GM12875 (cell line): ENCODE results near the gene DCAF5.

ENCODE experiments used
- H3K4me3 ChIP-seq: one replicate; pipeline ENCODE4 v1.5.1; 2011; ENCODE audit warnings: low read depth, low read length, control low read depth
- CTCF ChIP-seq: IDR thresholded peaks from 2 replicates; pipeline ENCODE4 v1.5.1; 2011; ENCODE audit warnings: low read depth, mild to moderate bottlenecking, control low read depth, inconsistent platforms, low read length, moderate library complexity, borderline replicate concordance; ENCODE audit not compliant: insufficient read depth

DCAF5 gene

GRCh38 chr14:69090187-69090789, 62.6 kb downstream of the DCAF5 start:
- H3K4me3 ChIP-seq: no peak overlapping the region
- peak; percentile 51; the same call in 1 of the 2 replicates for TF ChIP-seq CTCF

GRCh38 chr14:69089046-69089445, 63.9 kb downstream of the DCAF5 start:
- H3K4me3 ChIP-seq: no peak overlapping the region
- TF ChIP-seq CTCF: no peak

- no peak overlapping the region for H3K4me3 ChIP-seq
- no peak for TF ChIP-seq CTCF
Observed at GRCh38 chr14:69088586-69088985, 64.3 kb downstream of the DCAF5 start.

DNA sequence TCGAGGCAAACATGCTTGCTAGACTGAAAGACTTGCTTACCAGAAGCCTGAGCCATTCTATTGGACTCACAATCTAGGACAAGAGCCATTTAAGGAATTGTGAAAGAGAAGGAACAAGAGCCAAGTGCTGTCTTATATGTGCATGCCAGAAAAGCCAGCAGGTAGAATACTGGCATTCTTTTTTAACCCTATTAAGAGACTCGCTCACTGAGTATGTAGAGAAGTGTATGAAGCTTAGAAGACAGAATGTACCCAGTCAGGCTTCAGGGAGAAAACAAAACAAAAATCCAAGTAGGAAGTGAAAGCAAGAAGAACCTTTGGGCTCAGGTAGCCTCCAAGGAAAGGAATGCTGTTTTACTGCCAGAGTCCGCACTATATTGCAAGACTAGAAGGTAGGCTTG, 65.9 kb downstream of the DCAF5 start:
- no peak for TF ChIP-seq CTCF
- H3K4me3 ChIP-seq: no peak overlapping the region

- no peak for TF ChIP-seq CTCF
- no peak overlapping the region for H3K4me3 ChIP-seq
Observed at GRCh38 chr14:69086537-69086936, 66.4 kb downstream of the DCAF5 start.

GRCh38 chr14:69084023-69084422, 68.9 kb downstream of the DCAF5 start:
- TF ChIP-seq CTCF: no peak
- no peak overlapping the region for H3K4me3 ChIP-seq

DNA sequence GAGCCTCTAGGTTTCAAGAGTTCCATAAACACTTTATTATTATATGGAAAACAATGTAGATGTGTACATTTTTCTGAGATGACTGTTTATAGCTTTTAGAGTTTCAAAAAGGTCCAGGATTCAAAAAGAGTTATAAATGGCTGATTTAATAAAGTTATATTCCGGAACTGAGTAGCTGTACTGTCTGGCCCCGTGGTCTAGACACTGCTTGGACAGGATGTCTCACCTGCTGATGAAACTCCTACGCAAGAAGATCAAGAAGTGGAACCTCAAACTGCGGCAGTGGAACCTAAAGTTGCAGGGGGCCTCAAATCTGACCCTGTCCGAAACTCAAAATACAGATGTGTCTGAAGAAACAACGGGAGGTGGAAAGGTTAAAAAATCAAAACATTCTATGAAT, 69.7 kb downstream of the DCAF5 start:
- no peak overlapping the region for H3K4me3 ChIP-seq
- TF ChIP-seq CTCF: no peak
